NCI-H1092 (cell line): ENCODE data around the gene COX7A2L.
"Not testable (repeated sequence)": the region's sequence is repeated elsewhere in the genome, so short reads cannot be mapped to it uniquely, and the experiment has no call there.

Experiments
- DNase-seq: peaks from one replicate; lab custom pipeline; 2025; lab: John Stamatoyannopoulos, UW

Gene COX7A2L

DNA sequence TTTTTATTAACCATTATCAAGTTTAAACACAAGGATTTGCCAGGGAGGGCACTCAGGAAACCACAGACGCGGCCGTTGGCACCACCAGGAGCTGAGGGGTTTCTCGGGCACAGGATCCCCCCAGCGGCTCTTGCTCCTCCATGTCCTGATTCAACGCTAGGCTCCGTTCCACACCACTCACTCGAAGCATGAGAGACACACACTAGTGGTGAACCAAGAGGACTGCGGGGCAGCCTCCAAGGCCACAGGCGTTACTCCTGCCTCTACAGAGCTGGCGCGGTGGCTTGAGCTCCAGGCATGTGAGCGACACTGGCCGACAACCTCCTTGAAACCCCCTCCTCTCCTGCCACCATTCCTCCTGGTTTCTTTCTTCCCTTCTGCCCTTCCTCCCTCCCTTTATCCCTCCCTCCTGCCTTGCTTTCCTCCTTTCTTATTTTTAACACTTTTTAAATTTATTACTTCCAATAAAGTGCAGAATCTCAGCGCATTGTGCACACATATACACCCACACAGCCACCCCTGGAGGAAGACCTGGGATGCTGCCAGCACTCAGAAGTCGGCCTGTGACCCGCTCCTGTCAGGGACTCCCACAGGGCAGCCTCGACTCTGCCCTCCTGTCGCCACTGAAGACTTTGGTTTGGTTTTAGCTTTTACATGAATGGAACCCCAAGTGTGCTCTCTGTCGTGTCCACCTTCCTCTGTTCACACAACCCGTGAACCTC lies 21.7 kb downstream of the COX7A2L start:
- DNase-seq: no peak

DNA sequence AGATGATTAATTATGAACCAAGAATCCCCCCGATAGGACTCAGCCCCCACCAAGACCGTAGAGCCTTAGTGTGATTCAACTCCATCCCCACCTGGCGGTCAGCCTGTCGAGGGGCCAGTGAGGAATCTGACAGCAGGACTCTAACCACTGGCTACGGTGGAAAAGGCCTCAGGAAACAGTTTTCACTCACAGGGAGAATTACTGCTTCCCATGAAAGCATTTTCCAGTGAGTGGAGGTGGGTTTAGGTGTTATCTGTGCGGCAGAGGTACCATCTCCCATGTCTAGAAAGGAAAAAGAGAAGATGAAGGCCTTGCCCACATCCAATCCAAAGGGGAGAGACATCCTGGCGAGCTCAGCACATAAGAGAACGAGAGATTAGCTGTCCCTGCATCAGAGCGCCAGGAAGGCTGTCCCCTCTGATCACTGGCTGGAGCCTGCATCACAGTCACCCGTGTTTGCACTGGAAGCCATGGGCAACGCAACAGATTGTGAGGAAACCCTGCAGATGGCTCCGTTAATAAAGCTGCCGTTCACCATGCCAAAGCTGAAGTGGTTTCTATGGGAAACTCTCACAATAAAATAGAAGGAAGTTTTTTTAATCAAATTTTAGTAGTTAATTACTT lies 22.3 kb downstream of the COX7A2L start:
- no peak for DNase-seq

DNA sequence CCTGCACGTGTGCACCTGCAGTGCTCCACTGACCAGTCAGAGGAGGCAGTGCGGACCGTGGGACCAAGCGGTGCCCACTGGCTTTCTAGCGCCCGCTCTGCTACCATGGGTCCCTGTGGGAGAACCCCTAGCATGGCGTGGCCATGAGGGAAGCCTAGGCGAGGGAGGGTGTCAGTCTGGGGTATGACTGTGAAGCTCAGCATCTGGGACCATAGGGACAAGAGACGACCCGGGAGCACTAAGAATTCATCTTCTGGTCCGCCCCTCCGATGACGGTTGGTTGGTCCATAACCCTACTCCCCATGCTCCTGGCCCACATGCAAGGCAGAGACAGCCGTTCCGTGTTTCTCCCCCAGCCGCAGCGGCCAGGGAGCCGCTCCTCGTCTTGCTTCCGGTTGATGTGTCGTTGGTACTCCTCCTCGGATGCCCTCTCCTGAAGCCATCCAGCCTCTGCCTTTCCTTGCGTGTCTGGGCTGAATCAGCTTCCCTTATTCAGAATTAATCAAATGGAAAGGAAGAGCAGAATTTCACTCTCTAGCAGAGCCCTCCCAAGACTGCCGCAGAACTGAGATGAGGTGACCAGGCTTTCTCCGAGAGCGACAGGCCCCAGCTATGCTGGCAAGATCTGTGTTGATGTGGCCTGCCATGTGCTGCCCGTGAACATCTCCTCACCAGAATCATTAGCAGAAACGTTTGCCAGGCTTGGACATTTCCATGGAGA lies 23.0 kb downstream of the COX7A2L start:
- DNase-seq: no peak

DNA sequence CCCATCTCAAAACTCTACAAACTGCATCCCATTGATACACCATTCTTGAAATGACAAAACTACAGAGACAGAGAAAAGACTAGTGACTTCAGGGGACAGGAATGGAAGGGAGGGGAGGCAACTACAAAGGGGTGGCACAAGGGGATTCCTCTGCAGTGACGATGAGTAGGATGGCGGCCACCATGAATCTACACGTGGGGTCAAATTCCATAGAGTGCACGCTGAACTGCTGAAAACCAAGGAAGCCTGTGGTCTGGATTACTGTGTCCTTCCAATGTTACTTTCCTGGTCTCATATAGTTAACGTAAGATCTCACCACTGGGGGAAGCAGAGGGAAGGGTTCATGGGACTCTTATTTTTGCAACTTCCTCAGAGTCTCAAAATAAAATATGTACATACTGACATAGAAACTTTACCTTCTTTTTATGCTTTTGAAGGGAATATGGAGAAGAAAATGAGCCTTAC lies 23.6 kb downstream of the COX7A2L start:
- no peak for DNase-seq

DNA sequence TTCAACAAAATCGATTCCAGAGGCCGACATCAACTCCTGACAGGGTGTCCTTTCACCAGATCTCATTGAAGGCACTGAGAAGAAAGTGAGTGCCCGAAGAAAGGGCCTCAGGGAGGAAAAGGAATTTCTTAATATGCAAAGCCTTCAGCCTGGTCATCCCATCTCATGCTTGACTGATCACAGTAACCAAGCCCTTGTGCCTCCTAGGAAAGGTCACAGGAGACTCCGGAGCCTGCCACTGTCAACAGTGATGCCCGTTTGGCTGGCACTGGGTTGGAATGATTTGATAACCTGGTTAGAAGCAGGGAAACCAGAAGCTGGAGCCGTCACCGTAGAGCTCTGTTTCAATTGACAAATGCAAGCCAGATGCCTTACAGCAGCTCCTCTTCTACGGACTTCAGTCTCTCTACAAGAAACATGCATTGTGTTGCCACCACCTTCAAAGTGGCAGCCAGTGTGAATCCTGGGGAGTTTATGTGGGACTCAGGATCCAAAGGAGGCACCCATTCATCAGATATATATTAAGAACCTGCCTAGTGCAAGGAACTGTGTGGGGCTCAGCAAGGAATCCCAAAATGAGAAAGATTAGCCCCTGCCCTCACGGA lies 24.6 kb downstream of the COX7A2L start:
- no peak for DNase-seq

DNA sequence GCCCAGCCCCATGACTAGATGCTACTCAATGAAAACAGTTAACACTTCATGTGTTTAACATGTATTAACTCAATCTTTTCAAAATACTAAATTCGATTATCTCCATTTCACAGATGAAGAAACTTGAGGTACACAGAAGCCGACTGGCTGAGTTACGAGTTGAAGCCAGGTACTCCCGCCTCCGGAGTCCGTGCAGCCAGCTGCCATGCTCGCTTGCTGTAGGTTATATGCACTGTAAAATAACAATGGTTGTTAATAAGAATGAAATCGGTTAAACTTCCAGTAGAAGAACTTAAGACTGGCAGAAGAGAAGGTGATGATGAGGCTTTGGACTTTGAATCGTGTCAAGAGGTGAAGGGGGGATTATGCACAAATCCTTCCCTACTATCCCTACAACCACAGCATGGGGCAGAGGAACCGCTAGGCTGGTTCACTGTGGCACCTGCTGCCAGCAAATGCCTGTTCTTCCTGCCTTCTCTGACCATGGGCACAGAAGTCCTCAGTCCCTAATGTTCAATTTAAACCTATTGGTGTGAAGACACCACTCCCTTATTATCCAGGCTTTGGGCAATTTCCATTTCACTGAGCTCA lies 25.4 kb downstream of the COX7A2L start:
- no peak for DNase-seq

DNA sequence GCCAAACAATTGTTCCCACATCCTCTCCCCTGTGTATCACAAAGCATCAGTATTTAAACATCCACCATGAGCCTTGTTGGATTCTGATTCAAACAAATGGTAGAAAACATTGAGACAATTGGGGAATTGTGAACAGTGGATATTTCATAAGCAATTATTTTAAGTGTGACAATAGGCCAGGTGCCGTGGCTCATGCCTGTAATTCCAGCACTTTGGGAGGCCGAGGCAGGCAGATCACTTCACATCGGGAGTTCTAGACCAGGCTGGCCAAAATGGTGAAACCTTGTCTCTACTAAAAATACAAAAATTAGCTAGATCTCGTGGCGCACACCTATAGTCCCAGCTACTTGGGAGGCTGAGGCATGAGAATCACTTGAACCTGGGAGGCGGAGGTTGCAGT lies 26.2 kb downstream of the COX7A2L start:
- not testable (repeated sequence) for DNase-seq

DNA sequence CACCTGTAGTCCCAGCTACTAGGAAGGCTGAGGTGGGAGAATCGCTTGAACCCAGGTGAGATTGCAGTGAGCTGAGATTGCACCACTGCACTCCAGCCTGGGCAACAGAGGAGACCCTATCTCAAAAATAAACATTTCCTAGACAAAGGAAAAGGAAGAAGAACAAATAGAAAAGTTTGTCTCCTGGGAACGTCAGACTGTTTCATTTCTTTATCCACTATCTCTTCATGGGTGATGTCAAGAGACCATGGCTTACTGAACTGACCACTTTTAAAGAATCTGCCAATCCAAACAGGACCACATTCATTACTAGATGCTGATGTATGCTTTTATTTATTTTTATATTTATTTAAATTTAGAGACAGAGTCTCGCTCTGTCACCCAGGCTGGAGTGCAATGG lies 26.8 kb downstream of the COX7A2L start:
- no peak for DNase-seq

DNA sequence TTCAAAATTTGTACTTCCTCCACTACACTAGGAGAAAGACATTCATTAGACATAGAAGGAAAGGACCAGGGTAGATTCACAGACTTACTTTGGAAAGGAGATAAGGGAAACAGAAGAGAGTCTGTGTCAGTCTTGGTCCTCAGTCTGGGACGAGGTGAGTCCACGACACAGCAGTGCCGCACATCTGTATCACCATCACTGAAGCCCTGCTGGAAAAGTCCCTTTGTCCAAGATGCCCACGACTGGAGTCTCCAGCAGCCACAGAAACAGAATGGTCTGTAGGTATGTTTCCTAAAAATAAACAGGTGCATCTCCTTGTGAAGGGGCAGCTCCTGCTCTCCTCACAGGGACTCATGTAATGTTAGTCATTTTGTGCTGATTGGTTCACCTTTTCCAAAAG lies 27.4 kb downstream of the COX7A2L start:
- no peak for DNase-seq

DNA sequence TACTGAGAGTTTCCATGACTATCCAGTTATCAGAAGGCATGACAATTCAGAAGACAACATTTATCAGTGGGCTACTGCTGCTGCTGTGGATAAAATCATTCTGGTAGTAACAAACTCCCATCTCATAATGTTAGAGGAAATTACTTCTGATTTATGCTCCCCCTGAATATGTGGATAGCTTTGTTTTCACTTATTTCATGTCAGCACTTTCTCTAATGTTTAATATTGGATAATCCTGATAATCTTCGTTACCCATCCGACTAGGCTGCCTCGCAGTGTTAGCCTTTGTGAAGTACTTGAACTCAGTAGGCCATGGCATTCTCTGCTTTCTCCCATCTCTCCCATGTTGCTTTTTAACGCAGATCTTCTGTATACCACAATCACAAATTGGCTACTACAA lies 28.4 kb downstream of the COX7A2L start:
- no peak for DNase-seq

DNA sequence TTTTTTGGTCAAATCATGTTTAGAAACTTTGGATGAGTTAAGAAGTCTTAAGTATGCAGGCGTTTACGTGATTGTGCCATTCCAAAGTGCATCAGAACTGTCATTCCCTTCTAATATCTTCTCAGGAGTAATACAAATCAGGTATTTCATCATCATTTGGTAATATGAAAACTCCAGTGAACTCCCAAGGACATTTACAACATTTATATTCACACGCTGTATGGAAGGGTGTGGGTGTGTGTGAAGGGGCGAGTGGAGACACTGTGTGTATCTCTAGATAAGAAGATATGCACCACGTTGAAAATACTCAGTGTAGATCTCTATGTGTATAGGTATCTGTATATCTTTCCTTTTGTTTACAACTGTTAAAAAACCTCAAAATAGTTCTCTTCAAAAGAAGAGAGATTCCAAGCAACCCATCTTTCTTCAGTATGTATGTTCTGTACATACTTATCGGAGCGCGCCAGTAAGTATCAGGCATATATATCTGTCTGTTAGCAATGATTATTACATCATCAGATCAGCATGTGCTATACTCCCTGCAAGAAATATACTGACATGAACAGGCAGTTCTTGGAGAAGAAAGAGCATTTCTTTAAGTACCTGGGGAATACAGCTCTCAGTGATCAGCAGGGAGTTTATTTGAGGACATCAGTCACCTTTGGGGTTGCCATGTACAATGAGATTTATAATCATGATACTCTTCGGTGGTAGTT lies 29.3 kb downstream of the COX7A2L start:
- DNase-seq: no peak

DNA sequence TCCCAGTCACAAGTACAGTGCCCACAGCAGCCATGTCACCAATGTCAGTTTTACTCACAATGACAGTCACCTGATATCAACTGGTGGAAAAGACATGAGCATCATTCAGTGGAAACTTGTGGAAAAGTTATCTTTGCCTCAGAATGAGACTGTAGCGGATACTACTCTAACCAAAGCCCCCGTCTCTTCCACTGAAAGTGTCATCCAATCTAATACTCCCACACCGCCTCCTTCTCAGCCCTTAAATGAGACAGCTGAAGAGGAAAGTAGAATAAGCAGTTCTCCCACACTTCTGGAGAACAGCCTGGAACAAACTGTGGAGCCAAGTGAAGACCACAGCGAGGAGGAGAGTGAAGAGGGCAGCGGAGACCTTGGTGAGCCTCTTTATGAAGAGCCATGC lies 31.3 kb downstream of the COX7A2L start:
- DNase-seq: no peak

DNA sequence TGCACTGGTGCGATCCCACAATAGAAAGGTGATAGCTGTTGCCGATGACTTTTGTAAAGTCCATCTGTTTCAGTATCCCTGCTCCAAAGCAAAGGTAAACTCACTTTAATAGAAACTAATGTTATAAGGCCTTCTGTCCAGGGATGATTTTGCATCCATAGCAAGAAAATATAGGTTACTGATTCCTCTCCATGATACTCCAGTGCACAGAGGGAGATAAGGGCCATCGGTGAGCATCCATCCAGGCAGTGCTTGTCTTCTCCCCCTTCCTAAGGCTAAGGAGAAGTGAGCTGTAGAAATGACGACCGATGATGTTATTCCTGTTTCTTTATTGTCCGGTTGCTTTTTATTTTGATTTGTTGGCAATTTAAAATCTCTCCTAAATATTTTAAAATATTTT lies 32.1 kb downstream of the COX7A2L start:
- no peak for DNase-seq

DNA sequence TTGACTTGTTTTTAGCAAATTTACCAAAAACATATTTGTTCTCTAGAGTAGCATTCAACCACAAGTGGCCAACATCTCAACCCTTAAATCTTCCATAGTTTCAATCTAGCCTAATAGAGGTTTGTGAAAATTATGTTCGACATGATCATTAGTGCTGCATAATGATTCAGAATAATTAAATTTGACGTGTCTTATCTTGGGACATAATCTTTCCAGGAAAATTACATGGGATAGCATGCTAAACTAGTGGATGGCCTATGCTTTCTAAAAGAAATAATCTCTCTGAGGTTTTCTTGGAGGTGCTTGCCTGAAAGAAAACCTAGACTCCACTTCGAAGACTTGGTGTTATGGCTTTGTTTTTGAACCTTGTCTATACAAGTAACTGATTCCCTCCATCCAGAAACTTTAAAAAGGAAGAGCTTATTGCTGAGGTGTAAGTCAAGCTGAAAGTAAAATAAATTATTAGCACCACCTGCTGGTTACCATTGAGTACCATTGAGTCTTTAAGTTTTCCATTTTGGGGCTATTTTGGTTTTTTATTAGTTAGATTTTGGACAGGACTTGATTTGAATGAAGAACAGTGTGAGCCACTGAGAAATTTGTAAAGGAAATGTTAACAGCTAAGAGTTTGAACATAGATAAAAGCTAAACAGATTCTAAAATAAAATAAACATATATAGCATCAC lies 32.7 kb downstream of the COX7A2L start:
- DNase-seq: no peak

DNA sequence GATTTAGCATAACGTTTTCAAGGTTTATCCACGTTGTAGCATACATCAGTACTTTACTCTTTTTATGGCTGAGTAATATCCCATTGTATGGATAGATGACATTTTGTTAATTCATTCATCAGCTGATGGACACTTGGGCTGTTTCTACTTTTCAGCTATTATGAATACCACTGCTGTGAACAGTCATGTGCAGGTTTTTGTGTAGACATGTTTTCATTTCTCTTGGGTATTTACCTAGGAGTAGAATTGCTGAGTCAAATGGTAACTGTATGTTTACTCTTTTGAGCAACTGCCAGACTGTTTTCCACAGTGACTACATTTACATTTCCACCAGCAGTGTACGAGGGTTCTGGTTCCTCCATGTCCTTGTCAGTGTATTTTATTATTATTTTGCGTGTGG lies 33.9 kb downstream of the COX7A2L start:
- peak; percentile 8 for DNase-seq

DNA sequence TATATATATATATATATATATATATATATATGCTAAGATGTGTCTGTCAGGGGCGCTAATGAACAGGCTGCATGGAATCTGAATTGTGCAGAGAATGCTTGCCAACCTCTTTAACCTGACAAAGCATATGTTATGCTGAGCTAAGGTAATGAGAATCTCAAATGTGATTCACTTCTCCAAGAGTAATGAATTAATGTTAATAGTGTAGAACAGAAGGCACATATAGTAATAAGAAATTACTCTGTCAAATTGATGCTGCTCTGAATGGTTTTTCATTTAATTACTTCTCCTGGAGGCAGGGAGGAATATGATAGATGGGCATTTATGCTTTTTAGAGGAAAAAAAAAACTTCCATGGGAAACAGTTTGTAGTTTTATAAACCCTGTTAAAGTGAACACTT lies 35.4 kb downstream of the COX7A2L start:
- no peak for DNase-seq

DNA sequence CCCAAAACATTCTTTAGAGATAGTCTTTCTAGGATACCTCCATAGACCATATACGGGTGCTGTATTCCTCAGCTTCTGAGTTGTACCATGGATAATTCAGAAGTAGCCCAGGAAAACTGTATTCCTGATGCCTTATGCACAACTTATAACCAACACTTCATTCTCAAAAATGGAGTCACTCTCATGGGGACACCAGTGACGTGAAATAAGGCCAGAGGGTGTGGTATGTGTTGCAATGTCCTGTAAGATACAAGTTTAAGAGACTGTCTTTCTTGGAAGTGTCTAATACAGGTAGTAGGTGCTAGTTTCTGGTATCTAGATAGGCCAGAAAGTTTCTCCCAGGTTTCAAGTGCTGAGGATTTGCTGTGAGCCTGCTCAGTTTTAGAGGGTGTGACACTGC lies 36.1 kb downstream of the COX7A2L start:
- no peak for DNase-seq

DNA sequence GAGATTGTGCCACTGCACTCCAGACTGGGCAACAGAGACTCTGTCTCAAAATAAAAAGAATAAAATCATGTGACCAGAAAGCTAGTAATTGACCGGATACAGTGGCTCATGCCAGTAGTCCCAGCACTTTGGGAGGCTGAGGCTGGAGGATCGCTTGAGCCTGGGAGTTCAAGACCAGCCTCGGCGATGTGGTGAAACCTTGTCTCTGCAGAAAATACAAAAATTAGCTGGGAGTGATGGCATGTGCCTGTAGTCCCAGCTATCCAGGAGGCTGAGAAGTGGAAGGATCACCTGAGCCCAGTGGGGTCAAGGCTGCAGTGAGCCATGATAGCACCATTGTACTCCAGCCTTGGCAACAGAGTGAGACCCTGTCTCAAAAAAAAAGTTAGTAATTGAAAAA lies 36.8 kb downstream of the COX7A2L start:
- DNase-seq: no peak

DNA sequence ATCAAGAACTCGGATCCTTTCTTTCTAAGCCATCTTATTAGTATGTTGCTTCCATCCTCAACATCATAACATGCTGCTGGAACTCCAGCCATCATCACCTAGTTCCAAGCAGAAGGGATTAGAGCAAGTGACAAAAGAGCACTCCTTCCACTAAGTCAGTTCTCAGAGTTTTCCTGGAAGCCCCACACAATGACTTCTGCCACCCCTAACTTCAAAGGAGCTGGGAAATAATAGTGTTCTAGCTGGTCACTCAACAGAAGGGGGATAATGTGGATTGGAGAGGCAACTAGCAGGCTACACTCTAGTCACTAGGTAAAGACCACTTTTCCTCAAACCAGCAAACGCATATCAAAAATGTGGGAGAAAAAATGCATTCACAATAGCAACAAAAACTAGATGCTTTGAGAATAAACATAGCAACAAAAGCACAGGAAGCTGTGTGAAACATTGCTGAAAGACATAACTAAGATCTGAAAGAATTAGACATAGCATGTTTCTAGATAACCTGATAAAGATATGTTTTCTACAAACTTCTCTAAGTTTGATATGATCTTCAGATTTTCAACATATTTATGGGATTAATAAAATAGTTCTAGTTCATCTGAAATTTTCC lies 39.5 kb downstream of the COX7A2L start:
- no peak for DNase-seq

DNA sequence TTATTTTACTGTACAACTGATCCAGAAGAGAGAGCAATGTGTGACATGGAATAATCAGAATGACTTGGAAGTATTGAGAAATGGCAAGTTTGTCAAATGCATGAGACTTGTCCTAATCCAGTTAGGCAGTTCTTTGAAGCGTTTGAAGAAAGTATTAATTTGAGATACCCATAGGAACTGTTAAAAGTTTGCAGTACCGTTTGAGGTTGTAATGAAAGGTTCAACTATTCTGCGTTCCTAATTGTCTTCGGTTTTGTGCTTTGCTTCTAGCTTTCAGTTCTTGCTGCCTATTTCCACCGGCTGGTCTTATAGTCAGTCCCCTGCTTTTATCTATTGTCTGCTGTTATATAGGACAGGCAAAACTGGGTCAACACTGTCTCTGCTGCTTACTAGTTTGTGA lies 41.8 kb downstream of the COX7A2L start:
- no peak for DNase-seq

DNA sequence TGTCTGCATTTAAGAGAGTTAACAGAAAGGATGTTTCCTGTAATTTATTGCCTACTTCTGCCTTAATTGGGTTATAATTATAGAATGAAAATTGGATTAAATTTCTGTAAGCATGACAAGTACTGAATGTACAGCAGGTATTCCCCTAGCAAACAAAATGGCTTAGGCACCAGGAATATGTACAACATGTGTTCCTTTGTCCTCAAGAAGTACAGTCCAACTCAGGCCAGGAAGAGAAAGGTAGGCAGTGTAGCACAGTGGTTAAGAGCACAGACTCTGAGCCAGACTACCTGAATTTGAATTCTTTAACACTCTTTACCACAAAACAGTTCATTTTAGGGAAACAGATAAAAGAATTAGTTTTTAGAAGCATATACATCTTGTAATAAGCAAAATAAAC lies 43.1 kb downstream of the COX7A2L start:
- no peak for DNase-seq
